Astrocyte (in vitro differentiated cells and primary cell): ENCODE measurements around the gene TCTA. TPM values are rescaled to one million over a fixed set of nuclear protein-coding genes. Genes with fewer than 3 reads are reported as not detected.

Source experiments
- DNase-seq: peaks from one replicate; pipeline ENCODE4 v3.0.0-alpha.2; 2010; ENCODE audit warnings: low read depth
- FAIRE-seq: peaks from 2 replicates; lab custom pipeline; 2011; peaks lifted over from hg19 to GRCh38; lab: Jason Lieb, UNC
- H2AFZ ChIP-seq: 2 replicates; pipeline ENCODE4 v1.6.0; 2012; ENCODE audit warnings: low read depth, low read length, inconsistent platforms
- H3K27ac ChIP-seq: 2 replicates; pipeline ENCODE4 v1.5.1; 2011; ENCODE audit warnings: low read depth, low read length, inconsistent platforms
- H3K27me3 ChIP-seq: 2 replicates; pipeline ENCODE4 v1.6.0; 2011; ENCODE audit warnings: low read length, inconsistent platforms; ENCODE audit not compliant: insufficient read depth
- H3K36me3 ChIP-seq: 2 replicates; pipeline ENCODE4 v1.5.1; 2011; ENCODE audit warnings: low read length, inconsistent platforms; ENCODE audit not compliant: insufficient read depth
- H3K4me1 ChIP-seq: 2 replicates; pipeline ENCODE4 v1.5.1; 2011; ENCODE audit warnings: low read length, inconsistent platforms; ENCODE audit not compliant: insufficient read depth
- H3K4me2 ChIP-seq: 2 replicates; pipeline ENCODE4 v1.6.0; 2012; ENCODE audit warnings: low read length, inconsistent platforms
- H3K4me3 ChIP-seq: 2 replicates; pipeline ENCODE4 v1.5.1; 2011; ENCODE audit warnings: low read depth, mild to moderate bottlenecking, low read length, inconsistent platforms; ENCODE audit not compliant: insufficient read depth
- H3K79me2 ChIP-seq: 2 replicates; pipeline ENCODE4 v1.6.0; 2012; ENCODE audit warnings: mild to moderate bottlenecking, low read length, inconsistent platforms; ENCODE audit not compliant: insufficient read depth
- H3K9ac ChIP-seq: 2 replicates; pipeline ENCODE4 v1.6.0; 2012; ENCODE audit warnings: mild to moderate bottlenecking, low read length, inconsistent platforms
- H3K9me3 ChIP-seq: 2 replicates; pipeline ENCODE4 v1.5.1; 2012; ENCODE audit warnings: low read depth, mild to moderate bottlenecking, low read length, inconsistent platforms; ENCODE audit not compliant: insufficient read depth
- H4K20me1 ChIP-seq: 2 replicates; pipeline ENCODE4 v1.6.0; 2012; ENCODE audit warnings: low read length, inconsistent platforms; ENCODE audit not compliant: insufficient read depth
- H3K27ac Mint-ChIP-seq: one replicate; pipeline ENCODE4 v1.8.0; 2021; ENCODE audit warnings: mild to moderate bottlenecking, mixed read lengths; ENCODE audit not compliant: unreplicated experiment
- H3K27me3 Mint-ChIP-seq: one replicate; pipeline ENCODE4 v1.8.0; 2021; ENCODE audit warnings: low read depth, mixed read lengths; ENCODE audit not compliant: unreplicated experiment
- H3K36me3 Mint-ChIP-seq: one replicate; pipeline ENCODE4 v1.8.0; 2021; ENCODE audit warnings: low read depth, mixed read lengths; ENCODE audit not compliant: unreplicated experiment
- H3K4me1 Mint-ChIP-seq: one replicate; pipeline ENCODE4 v1.8.0; 2021; ENCODE audit warnings: low read depth, mixed read lengths; ENCODE audit not compliant: unreplicated experiment
- H3K4me3 Mint-ChIP-seq: one replicate; pipeline ENCODE4 v1.8.0; 2021; ENCODE audit warnings: mild to moderate bottlenecking, moderate library complexity, mixed read lengths; ENCODE audit not compliant: unreplicated experiment
- H3K9me3 Mint-ChIP-seq: one replicate; pipeline ENCODE4 v1.8.0; 2021; ENCODE audit warnings: mild to moderate bottlenecking, mixed read lengths; ENCODE audit not compliant: unreplicated experiment
- CTCF ChIP-seq: IDR thresholded peaks from 2 replicates; pipeline ENCODE4 v1.5.1; 2011; ENCODE audit warnings: low read depth, mild to moderate bottlenecking, inconsistent platforms, low read length, moderate library complexity; ENCODE audit not compliant: insufficient read depth
- EZH2 ChIP-seq: IDR thresholded peaks from 2 replicates; pipeline ENCODE4 v1.6.1; 2012; ENCODE audit warnings: mild to moderate bottlenecking, low read length, inconsistent platforms; ENCODE audit not compliant: insufficient read depth
- total RNA-seq: library from RNA; stranded (reverse); gene quantifications from 2 replicates; pipeline ENCODE4 v1.2.1, GENCODE V29; 2021

Gene TCTA
- total RNA-seq, 1 donor from 2014 or later: 15.3 TPM

GRCh38 chr3:49370585-49371290 is 41.5 kb upstream of the TCTA start:
- Mint-ChIP-seq H3K27me3 (no peaks in the 10 kb centered on the region), H3K27ac (no peak overlapping the region), H3K4me3 (no peak overlapping the region), H3K9me3 (no peaks in the 10 kb centered on the region), H3K4me1 (no peaks in the 10 kb centered on the region), H3K36me3 (peaks cover 30% of the 10 kb centered on the region)
- Histone ChIP-seq H3K79me2 (peaks cover 96% of the 10 kb centered on the region), H3K9ac (no peak overlapping the region), H3K9me3 (no peaks in the 10 kb centered on the region), H3K27me3 (no peaks in the 10 kb centered on the region), H3K4me2 (no peak overlapping the region), H3K4me1 (no peaks in the 10 kb centered on the region), H4K20me1 (peaks cover 91% of the 10 kb centered on the region), H3K27ac (no peak overlapping the region), H3K4me3 (no peak overlapping the region), H2AFZ (no peak overlapping the region), H3K36me3 (peaks cover 43% of the 10 kb centered on the region)
- no peak for FAIRE-seq
- TF ChIP-seq CTCF (no peak), EZH2 (no peak)
- DNase-seq: no peak

GRCh38 chr3:49371946-49372345 is 40.3 kb upstream of the TCTA start:
- Histone ChIP-seq H3K4me2 (no peak overlapping the region), H3K9ac (no peak overlapping the region), H3K4me1 (peaks cover under 1% of the 10 kb centered on the region), H4K20me1 (peaks cover 87% of the 10 kb centered on the region), H2AFZ (no peak overlapping the region), H3K27ac (no peak overlapping the region), H3K36me3 (peaks cover 43% of the 10 kb centered on the region), H3K4me3 (no peak overlapping the region), H3K79me2 (peaks cover 97% of the 10 kb centered on the region), H3K9me3 (no peaks in the 10 kb centered on the region), H3K27me3 (no peaks in the 10 kb centered on the region)
- TF ChIP-seq EZH2 (no peak), CTCF (no peak)
- no peak overlapping the region for H3K4me3 Mint-ChIP-seq
- H3K4me1 Mint-ChIP-seq: no peaks in the 10 kb centered on the region
- DNase-seq: no peak
- no peak overlapping the region for H3K27ac Mint-ChIP-seq
- FAIRE-seq: no peak
- peaks cover 21% of the 10 kb centered on the region for H3K36me3 Mint-ChIP-seq
- H3K9me3 Mint-ChIP-seq: no peaks in the 10 kb centered on the region
- no peaks in the 10 kb centered on the region for H3K27me3 Mint-ChIP-seq

- no peak for TF ChIP-seq EZH2
- no peak for TF ChIP-seq CTCF
- peak overlapping the region; percentile 77 for H3K27ac ChIP-seq
Measured at GRCh38 chr3:49377483-49377882, 34.7 kb upstream of the TCTA start.

More at GRCh38 chr3:49377483-49377882, 34.7 kb upstream of the TCTA start:
- peak; percentile 87 for DNase-seq
- peaks cover 100% of the 10 kb centered on the region for H3K79me2 ChIP-seq
- H3K4me1 Mint-ChIP-seq: peaks cover 9% of the 10 kb centered on the region
- no peak for FAIRE-seq
- no peaks in the 10 kb centered on the region for H3K9me3 Mint-ChIP-seq
- peaks cover 15% of the 10 kb centered on the region for H3K4me1 ChIP-seq
- peaks cover 19% of the 10 kb centered on the region for H3K36me3 ChIP-seq
- H3K36me3 Mint-ChIP-seq: peaks cover 13% of the 10 kb centered on the region
- peak overlapping the region; percentile 65 for H3K4me2 ChIP-seq
- H3K27me3 ChIP-seq: no peaks in the 10 kb centered on the region
- peak overlapping the region; percentile 95 for H3K27ac Mint-ChIP-seq
- peaks cover 90% of the 10 kb centered on the region for H4K20me1 ChIP-seq
- H3K9me3 ChIP-seq: no peaks in the 10 kb centered on the region
- no peak overlapping the region for H2AFZ ChIP-seq
- no peak overlapping the region for H3K4me3 Mint-ChIP-seq
- no peak overlapping the region for H3K4me3 ChIP-seq
- H3K27me3 Mint-ChIP-seq: no peaks in the 10 kb centered on the region
- H3K9ac ChIP-seq: peak overlapping the region; percentile 53
